IPS-NIHi11 (cell line): Measurements from ENCODE around the gene RREB1.

Experiments used
- DNase-seq: peaks from one replicate; pipeline ENCODE4 v3.0.0; 2012; ENCODE audit warnings: mixed read lengths, low spot score

RREB1 gene

GRCh38 chr6:7245668-7246393, 138.1 kb downstream of the RREB1 start:
- no peak for DNase-seq

- peak; percentile 45 for DNase-seq
Measured at GRCh38 chr6:7246401-7247178, 138.8 kb downstream of the RREB1 start.

- DNase-seq, result no peak
Measured at GRCh38 chr6:7247179-7247456, 139.4 kb downstream of the RREB1 start.

- DNase-seq, result no peak
Measured at GRCh38 chr6:7247828-7248227, 140.1 kb downstream of the RREB1 start.

- no peak for DNase-seq
Measured at GRCh38 chr6:7249391-7249790, 141.6 kb downstream of the RREB1 start.

GRCh38 chr6:7249946-7250643, 142.3 kb downstream of the RREB1 start:
- no peak for DNase-seq

- DNase-seq, result no peak
Measured at GRCh38 chr6:7250812-7251211, 143.1 kb downstream of the RREB1 start.

GRCh38 chr6:7251646-7252260, 144.0 kb downstream of the RREB1 start:
- DNase-seq, result no peak

- no peak for DNase-seq
Measured at GRCh38 chr6:7252390-7252789, 144.6 kb downstream of the RREB1 start.

GRCh38 chr6:7254980-7255835, 147.4 kb downstream of the RREB1 start:
- DNase-seq, result no peak

- DNase-seq, result no peak
Measured at GRCh38 chr6:7255918-7256317, 148.2 kb downstream of the RREB1 start.

GRCh38 chr6:7256785-7257184, 149.0 kb downstream of the RREB1 start:
- DNase-seq, result no peak

- DNase-seq, result no peak
Measured at GRCh38 chr6:7257521-7258230, 149.9 kb downstream of the RREB1 start.

GRCh38 chr6:7258231-7258763, 150.5 kb downstream of the RREB1 start:
- DNase-seq, result no peak

GRCh38 chr6:7260291-7261031, 152.7 kb downstream of the RREB1 start:
- peak; percentile 49 for DNase-seq

GRCh38 chr6:7261032-7261841, 153.5 kb downstream of the RREB1 start:
- DNase-seq, result peak; percentile 97

GRCh38 chr6:7261852-7262461, 154.2 kb downstream of the RREB1 start:
- DNase-seq, result peak; percentile 73

- DNase-seq, result no peak
Measured at GRCh38 chr6:7262746-7263518, 155.2 kb downstream of the RREB1 start.
